ENCODE data around the gene RAB8A. TPM values are rescaled to one million over a fixed set of nuclear protein-coding genes. Genes with fewer than 3 reads are reported as not detected.
A peak's percentile ranks its signal among the peaks of the same experiment; 100 is the strongest.

RAB8A gene
- total and polyA plus RNA-seq, 12 donors = 32.0 to 143 (median 67.3) TPM

- peak overlapping the region in 1 of 5 donors; percentile 17 for H3K27ac ChIP-seq
- TF ChIP-seq CTCF (IDR thresholded peaks at IDR 0.05) (no peak), POLR2A (IDR thresholded peaks at IDR 0.05) (no peak)
- no peak for DNase-seq
- H3K9me3 ChIP-seq (replicated peaks in 1 of 3) = no peaks in the 10 kb centered on the region
- H3K36me3 ChIP-seq (replicated peaks in 1 of 2) = no peaks in the 10 kb centered on the region
- no peak overlapping the region for H3K4me3 ChIP-seq
- 79 to 89% (median 86%) methylated on average over 5 to 16 of the region's 16 CpGs for WGBS, 4 donors
- intact Hi-C loops (cut with DNase I) = no loop called here
- no peaks in the 10 kb centered on the region for H3K27me3 ChIP-seq
- peaks cover 0 to 7% of the 10 kb centered on the region in 2 donors for H3K4me1 ChIP-seq (replicated peaks in 1 of 2)
Measured at GRCh38 chr19:16064209-16064889, 47.3 kb upstream of the RAB8A start.

- Histone ChIP-seq H3K36me3 (replicated peaks in 1 of 2) (no peaks in the 10 kb centered on the region), H3K27ac (peak overlapping the region in 3 of 5 donors; percentile 41 to 60 (median 53)), H3K27me3 (no peaks in the 10 kb centered on the region), H3K4me1 (replicated peaks in 1 of 2) (peaks cover 4 to 17% of the 10 kb centered on the region in 2 donors), H3K9me3 (replicated peaks in 1 of 3) (no peaks in the 10 kb centered on the region), H3K4me3 (no peak overlapping the region)
- TF ChIP-seq CTCF (IDR thresholded peaks at IDR 0.05) (peak in 3 of 6 experiments; percentile 33 to 47 (median 46)), POLR2A (IDR thresholded peaks at IDR 0.05) (no peak)
- intact Hi-C loops (cut with DNase I) = no loop called here
- 33 to 43% (median 37%) methylated on average over 6 of the region's 6 CpGs for WGBS, 4 donors
- DNase-seq = peak in 3 of 7 donors; percentile 48 to 71 (median 50)
Measured at GRCh38 chr19:16066611-16067104, 45.0 kb upstream of the RAB8A start.

GRCh38 chr19:16067205-16067938 is 44.3 kb upstream of the RAB8A start:
- Histone ChIP-seq H3K4me3 (no peak overlapping the region), H3K27ac (peak overlapping the region in 3 of 5 donors; percentile 41 to 60 (median 44)), H3K4me1 (replicated peaks in 1 of 2) (peaks cover 4 to 23% of the 10 kb centered on the region in 2 donors), H3K9me3 (replicated peaks in 1 of 3) (no peaks in the 10 kb centered on the region), H3K27me3 (no peaks in the 10 kb centered on the region), H3K36me3 (replicated peaks in 1 of 2) (no peaks in the 10 kb centered on the region)
- intact Hi-C loops (cut with DNase I) = no loop called here
- WGBS, 4 donors = 70 to 78% (median 71%) methylated on average over 26 to 40 of the region's 40 CpGs
- TF ChIP-seq POLR2A (IDR thresholded peaks at IDR 0.05) (no peak), CTCF (IDR thresholded peaks at IDR 0.05) (no peak)
- peak in 6 of 7 donors; percentile 72 to 83 (median 76) for DNase-seq

GRCh38 chr19:16068696-16069259 is 42.9 kb upstream of the RAB8A start:
- 75 to 87% (median 78%) methylated on average over 10 of the region's 10 CpGs for WGBS, 4 donors
- no peak overlapping the region for H3K4me3 ChIP-seq
- H3K4me1 ChIP-seq (replicated peaks in 1 of 2) = peaks cover 4 to 23% of the 10 kb centered on the region in 2 donors
- no peaks in the 10 kb centered on the region for H3K27me3 ChIP-seq
- H3K27ac ChIP-seq = no peak overlapping the region
- no peaks in the 10 kb centered on the region for H3K9me3 ChIP-seq (replicated peaks in 1 of 3)
- no peak for TF ChIP-seq CTCF (IDR thresholded peaks at IDR 0.05)
- no peak for TF ChIP-seq POLR2A (IDR thresholded peaks at IDR 0.05)
- H3K36me3 ChIP-seq (replicated peaks in 1 of 2) = no peaks in the 10 kb centered on the region
- DNase-seq = peak in 1 of 7 donors; percentile 4
- intact Hi-C loops (cut with DNase I) = no loop called here

Measured in adrenal gland (tissue), 12 donors.